Measurements from ENCODE around the gene FKBP15.

DNA sequence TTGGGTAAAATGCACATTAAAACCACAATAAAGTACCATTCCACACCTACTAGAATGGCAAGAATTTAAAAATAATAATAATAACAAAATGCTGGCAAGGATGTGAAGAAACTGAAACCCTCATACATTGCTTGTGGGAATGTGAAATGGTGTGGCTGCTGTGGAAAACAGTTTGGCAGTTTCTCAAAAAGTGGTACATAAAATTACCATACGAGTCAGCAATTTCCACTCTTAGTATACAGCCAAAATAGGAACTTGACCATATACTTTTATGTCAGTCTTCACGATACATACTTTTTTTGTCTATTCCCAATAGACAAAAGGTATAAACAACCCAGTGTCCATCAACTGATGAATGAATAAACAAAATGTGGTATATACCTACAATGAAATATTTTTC is 15.6 kb downstream of the FKBP15 start:
- TF ChIP-seq, protein P1, sequence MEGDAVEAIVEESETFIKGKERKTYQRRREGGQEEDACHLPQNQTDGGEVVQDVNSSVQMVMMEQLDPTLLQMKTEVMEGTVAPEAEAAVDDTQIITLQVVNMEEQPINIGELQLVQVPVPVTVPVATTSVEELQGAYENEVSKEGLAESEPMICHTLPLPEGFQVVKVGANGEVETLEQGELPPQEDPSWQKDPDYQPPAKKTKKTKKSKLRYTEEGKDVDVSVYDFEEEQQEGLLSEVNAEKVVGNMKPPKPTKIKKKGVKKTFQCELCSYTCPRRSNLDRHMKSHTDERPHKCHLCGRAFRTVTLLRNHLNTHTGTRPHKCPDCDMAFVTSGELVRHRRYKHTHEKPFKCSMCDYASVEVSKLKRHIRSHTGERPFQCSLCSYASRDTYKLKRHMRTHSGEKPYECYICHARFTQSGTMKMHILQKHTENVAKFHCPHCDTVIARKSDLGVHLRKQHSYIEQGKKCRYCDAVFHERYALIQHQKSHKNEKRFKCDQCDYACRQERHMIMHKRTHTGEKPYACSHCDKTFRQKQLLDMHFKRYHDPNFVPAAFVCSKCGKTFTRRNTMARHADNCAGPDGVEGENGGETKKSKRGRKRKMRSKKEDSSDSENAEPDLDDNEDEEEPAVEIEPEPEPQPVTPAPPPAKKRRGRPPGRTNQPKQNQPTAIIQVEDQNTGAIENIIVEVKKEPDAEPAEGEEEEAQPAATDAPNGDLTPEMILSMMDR (optimal IDR thresholded peaks at IDR 0.05 in 1 of 3, IDR thresholded peaks at IDR 0.05 in 1 of 3, conservative IDR thresholded peaks at IDR 0.05 in 1 of 3; ENCODE audit: extremely low read depth in 1 of 3, insufficient read depth in 2 of 3, low read length in 3 of 3), result no peak
- TF ChIP-seq EZH2 (IDR thresholded peaks at IDR 0.05; ENCODE audit: low read length), result no peak
